ENCODE data around the gene ARHGAP45. TPM values are rescaled to one million over a fixed set of nuclear protein-coding genes. Genes with fewer than 3 reads are reported as not detected.
A peak's percentile ranks its signal among the peaks of the same experiment; 100 is the strongest.

The ARHGAP45 gene
- total RNA-seq, 1 donor from 2014 or later, result 0.21 TPM

- DNase-seq (ENCODE audit: low read depth), result no peak
These were observed 18.2 kb downstream of the ARHGAP45 start for GRCh38 chr19:1085053-1085658.

GRCh38 chr19:1085676-1086442 is 18.9 kb downstream of the ARHGAP45 start:
- DNase-seq (ENCODE audit: low read depth), result no peak

GRCh38 chr19:1086613-1087012 is 19.6 kb downstream of the ARHGAP45 start:
- no peak for DNase-seq (ENCODE audit: low read depth)

- no peak for DNase-seq (ENCODE audit: low read depth)
These were observed 20.9 kb downstream of the ARHGAP45 start for GRCh38 chr19:1087813-1088415.

- DNase-seq (ENCODE audit: low read depth), result no peak
These were observed 21.5 kb downstream of the ARHGAP45 start for GRCh38 chr19:1088416-1089010.

GRCh38 chr19:1089126-1089771 is 22.3 kb downstream of the ARHGAP45 start:
- no peak for DNase-seq (ENCODE audit: low read depth)

GRCh38 chr19:1089891-1090290 is 22.9 kb downstream of the ARHGAP45 start:
- DNase-seq (ENCODE audit: low read depth), result no peak

- DNase-seq (ENCODE audit: low read depth), result no peak
These were observed 24.0 kb downstream of the ARHGAP45 start for GRCh38 chr19:1090731-1091543.

- DNase-seq (ENCODE audit: low read depth), result no peak
These were observed 24.7 kb downstream of the ARHGAP45 start for GRCh38 chr19:1091544-1092175.

- no peak for DNase-seq (ENCODE audit: low read depth)
These were observed 26.4 kb downstream of the ARHGAP45 start for GRCh38 chr19:1093330-1093729.

GRCh38 chr19:1093811-1094553 is 27.0 kb downstream of the ARHGAP45 start:
- no peak for DNase-seq (ENCODE audit: low read depth)

GRCh38 chr19:1094655-1094977 is 27.6 kb downstream of the ARHGAP45 start:
- DNase-seq (ENCODE audit: low read depth), result no peak

- DNase-seq (ENCODE audit: low read depth), result peak; percentile 98
These were observed 28.2 kb downstream of the ARHGAP45 start, which contains the start of gene POLR2E for GRCh38 chr19:1094978-1095701. Gene POLR2E (minus strand): TSS chr19:1095375. CDS start chr19:1095315, 60 bp downstream.

GRCh38 chr19:1097810-1098176 is 30.8 kb downstream of the ARHGAP45 start:
- no peak for DNase-seq (ENCODE audit: low read depth)

- DNase-seq (ENCODE audit: low read depth), result no peak
These were observed 31.4 kb downstream of the ARHGAP45 start for GRCh38 chr19:1098177-1099051.

GRCh38 chr19:1101337-1101698 is 34.4 kb downstream of the ARHGAP45 start:
- DNase-seq (ENCODE audit: low read depth), result no peak

GRCh38 chr19:1102407-1103131 is 35.6 kb downstream of the ARHGAP45 start:
- peak; percentile 96 for DNase-seq (ENCODE audit: low read depth)
